Karpas-422 (cell line): Measurements from ENCODE around the gene ADAMTS13. TPM values are rescaled to one million over a fixed set of nuclear protein-coding genes. Genes with fewer than 3 reads are reported as not detected.
A peak's percentile ranks its signal among the peaks of the same experiment; 100 is the strongest.

Source experiments
- DNase-seq: peaks from one replicate; pipeline ENCODE4 v3.0.0-alpha.2; 2015
- H2AFZ ChIP-seq: fragments of 200-600 bp; sonication (generic); 2 replicates; pipeline ENCODE4 v1.6.1; 2014; ENCODE audit warnings: antibody characterized with exemption, low read length, mixed read lengths
- H3K27ac ChIP-seq: fragments of 200-600 bp; sonication (generic); 2 replicates; pipeline ENCODE4 v1.5.1; 2014; ENCODE audit warnings: mild to moderate bottlenecking, low read length, moderate library complexity
- H3K27me3 ChIP-seq: fragments of 200-600 bp; sonication (generic); 2 replicates; pipeline ENCODE4 v1.6.1; 2014; ENCODE audit warnings: low read length, mixed read lengths
- H3K36me3 ChIP-seq: fragments of 200-600 bp; sonication (generic); 2 replicates; pipeline ENCODE4 v1.6.1; 2014; ENCODE audit warnings: low read length, mixed read lengths; ENCODE audit not compliant: insufficient read depth
- H3K4me1 ChIP-seq: fragments of 200-600 bp; sonication (generic); 2 replicates; pipeline ENCODE4 v1.6.1; 2014; ENCODE audit warnings: mild to moderate bottlenecking, low read length, mixed read lengths
- H3K4me2 ChIP-seq: fragments of 200-600 bp; sonication (generic); 2 replicates; pipeline ENCODE4 v1.6.1; 2014; ENCODE audit warnings: low read length, low read depth, mild to moderate bottlenecking; ENCODE audit not compliant: poor library complexity, severe bottlenecking
- H3K4me3 ChIP-seq: fragments of 200-600 bp; sonication (generic); 2 replicates; pipeline ENCODE4 v1.5.1; 2014; ENCODE audit warnings: mild to moderate bottlenecking, antibody characterized with exemption, low read length, mixed read lengths
- H3K79me2 ChIP-seq: fragments of 200-600 bp; sonication (generic); 2 replicates; pipeline ENCODE4 v1.6.1; 2014; ENCODE audit warnings: mild to moderate bottlenecking, low read length, mixed read lengths
- H3K9ac ChIP-seq: fragments of 200-600 bp; sonication (generic); 2 replicates; pipeline ENCODE4 v1.6.0; 2014; ENCODE audit warnings: low read length
- H3K9me2 ChIP-seq: fragments of 200-600 bp; sonication (generic), shearing (Covaris generic); replicated peaks from 2 replicates; pipeline ENCODE4 v1.6.0; 2014; ENCODE audit warnings: mild to moderate bottlenecking, low read length, moderate library complexity; ENCODE audit not compliant: insufficient read depth
- H3K9me3 ChIP-seq: fragments of 300-700, 200-600 bp; sonication (generic); 2 replicates; pipeline ENCODE4 v1.6.1; 2014; ENCODE audit warnings: low read length, mixed read lengths
- H4K20me1 ChIP-seq: fragments of 200-600 bp; sonication (generic); 2 replicates; pipeline ENCODE4 v1.6.1; 2014; ENCODE audit warnings: mild to moderate bottlenecking, antibody characterized with exemption, low read length, low read depth; ENCODE audit not compliant: insufficient read depth
- total RNA-seq: library from RNA; depleted of rRNA; stranded (reverse); fragments of >200 nt; shearing (Covaris generic); gene quantifications from 2 replicates; pipeline ENCODE4 v1.2.3, GENCODE V29; 2014; ENCODE audit warnings: low replicate concordance

ADAMTS13 gene
- total RNA-seq, 1 experiment from 2014 or later = 0.34 TPM

GRCh38 chr9:133433351-133433843 is 11.2 kb downstream of the ADAMTS13 start:
- Histone ChIP-seq H3K79me2 (no peaks in the 10 kb centered on the region), H4K20me1 (no peaks in the 10 kb centered on the region), H3K36me3 (no peaks in the 10 kb centered on the region), H3K27ac (no peak overlapping the region), H2AFZ (no peak overlapping the region), H3K9ac (no peak overlapping the region), H3K4me1 (peaks cover 3% of the 10 kb centered on the region), H3K9me3 (no peaks in the 10 kb centered on the region), H3K9me2 (no peaks in the 10 kb centered on the region), H3K4me2 (no peak overlapping the region), H3K27me3 (no peaks in the 10 kb centered on the region), H3K4me3 (no peak overlapping the region)
- no peak for DNase-seq

- Histone ChIP-seq H3K9me3 (no peaks in the 10 kb centered on the region), H2AFZ (no peak overlapping the region), H3K27ac (no peak overlapping the region), H3K9me2 (no peaks in the 10 kb centered on the region), H3K36me3 (no peaks in the 10 kb centered on the region), H3K9ac (no peak overlapping the region), H3K79me2 (no peaks in the 10 kb centered on the region), H3K27me3 (no peaks in the 10 kb centered on the region), H3K4me2 (no peak overlapping the region), H3K4me3 (no peak overlapping the region), H4K20me1 (no peaks in the 10 kb centered on the region), H3K4me1 (peaks cover 15% of the 10 kb centered on the region)
- DNase-seq = no peak
These were observed 14.5 kb downstream of the ADAMTS13 start for GRCh38 chr9:133436681-133437080.

DNA sequence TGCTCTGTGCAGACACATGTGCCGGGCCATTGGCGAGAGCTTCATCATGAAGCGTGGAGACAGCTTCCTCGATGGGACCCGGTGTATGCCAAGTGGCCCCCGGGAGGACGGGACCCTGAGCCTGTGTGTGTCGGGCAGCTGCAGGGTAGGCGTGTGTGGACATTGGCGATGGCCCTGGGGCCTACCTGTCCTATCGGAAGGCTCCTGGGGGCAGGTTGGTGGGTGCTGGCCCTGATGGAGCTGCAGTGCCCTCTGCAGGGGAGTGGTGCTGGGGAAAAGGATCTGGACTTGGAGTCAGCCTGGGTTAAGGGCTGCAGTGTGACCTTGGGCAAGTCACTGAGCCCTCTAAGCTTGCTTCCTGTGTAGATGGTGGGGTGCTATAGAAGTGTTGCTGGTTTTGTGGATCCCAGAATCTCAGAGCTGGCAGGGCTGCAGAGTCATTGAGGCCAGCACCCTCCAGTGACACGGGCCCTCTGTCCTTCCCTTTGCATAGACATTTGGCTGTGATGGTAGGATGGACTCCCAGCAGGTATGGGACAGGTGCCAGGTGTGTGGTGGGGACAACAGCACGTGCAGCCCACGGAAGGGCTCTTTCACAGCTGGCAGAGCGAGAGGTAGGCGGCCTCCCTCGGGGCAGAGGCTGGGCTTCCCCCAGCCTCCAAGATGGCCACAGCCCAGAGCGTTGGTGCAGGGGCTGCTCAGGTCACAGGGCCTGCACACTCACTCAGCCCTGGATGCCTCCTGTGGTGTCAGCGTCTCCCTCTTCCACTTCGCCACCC is 15.8 kb downstream of the ADAMTS13 start:
- Histone ChIP-seq H3K27ac (no peak overlapping the region), H3K9ac (no peak overlapping the region), H3K9me3 (no peaks in the 10 kb centered on the region), H3K36me3 (no peaks in the 10 kb centered on the region), H4K20me1 (no peaks in the 10 kb centered on the region), H3K9me2 (no peaks in the 10 kb centered on the region), H3K79me2 (no peaks in the 10 kb centered on the region), H3K27me3 (no peaks in the 10 kb centered on the region), H3K4me2 (peak overlapping the region; percentile 19), H3K4me3 (no peak overlapping the region), H2AFZ (no peak overlapping the region), H3K4me1 (peaks cover 18% of the 10 kb centered on the region)
- DNase-seq = peak; percentile 78

GRCh38 chr9:133439337-133439736 is 17.2 kb downstream of the ADAMTS13 start:
- no peak for DNase-seq
- no peak overlapping the region for H3K27ac ChIP-seq

GRCh38 chr9:133440874-133441273 is 18.7 kb downstream of the ADAMTS13 start:
- Histone ChIP-seq H3K27me3 (no peaks in the 10 kb centered on the region), H3K4me3 (no peak overlapping the region), H3K4me1 (peaks cover 18% of the 10 kb centered on the region), H3K9ac (peak overlapping the region; percentile 26; the same call in 1 of the 2 replicates), H3K79me2 (no peaks in the 10 kb centered on the region), H3K4me2 (no peak overlapping the region), H3K27ac (no peak overlapping the region), H2AFZ (no peak overlapping the region), H4K20me1 (no peaks in the 10 kb centered on the region), H3K9me3 (no peaks in the 10 kb centered on the region), H3K9me2 (no peaks in the 10 kb centered on the region), H3K36me3 (no peaks in the 10 kb centered on the region)
- peak; percentile 74 for DNase-seq

More at GRCh38 chr9:133439337-133439736, 17.2 kb downstream of the ADAMTS13 start:
- H3K4me1 ChIP-seq = peaks cover 18% of the 10 kb centered on the region
- H3K4me2 ChIP-seq = no peak overlapping the region
- no peaks in the 10 kb centered on the region for H3K27me3 ChIP-seq
- no peak overlapping the region for H3K9ac ChIP-seq
- no peaks in the 10 kb centered on the region for H3K36me3 ChIP-seq
- no peaks in the 10 kb centered on the region for H4K20me1 ChIP-seq
- no peaks in the 10 kb centered on the region for H3K9me3 ChIP-seq
- H3K79me2 ChIP-seq = no peaks in the 10 kb centered on the region
- H3K9me2 ChIP-seq = no peaks in the 10 kb centered on the region
- H3K4me3 ChIP-seq = no peak overlapping the region
- H2AFZ ChIP-seq = no peak overlapping the region

DNA sequence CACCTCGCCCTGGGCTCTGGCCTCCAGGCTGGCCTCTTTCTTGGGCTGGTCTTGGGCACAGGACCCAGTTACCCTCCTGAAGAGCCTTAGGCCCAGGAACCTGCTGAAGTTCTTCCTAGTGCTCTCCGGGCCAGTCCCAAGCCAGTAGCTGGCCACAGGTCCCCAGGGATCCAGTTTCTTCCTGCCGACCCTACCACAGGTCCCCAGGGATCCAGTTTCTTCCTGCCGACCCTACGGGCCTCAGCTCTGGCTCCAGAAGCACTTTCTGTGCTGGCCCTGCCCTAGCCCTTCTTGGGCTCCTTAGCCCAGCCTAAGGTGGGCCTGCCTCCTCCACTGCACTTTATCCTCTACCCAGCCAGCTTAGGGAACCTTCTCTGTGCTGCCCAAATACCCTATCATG is 19.4 kb downstream of the ADAMTS13 start:
- Histone ChIP-seq H3K4me1 (peaks cover 18% of the 10 kb centered on the region), H3K27me3 (no peaks in the 10 kb centered on the region), H3K9ac (no peak overlapping the region), H4K20me1 (no peaks in the 10 kb centered on the region), H3K36me3 (no peaks in the 10 kb centered on the region), H3K79me2 (no peaks in the 10 kb centered on the region), H3K9me2 (no peaks in the 10 kb centered on the region), H2AFZ (no peak overlapping the region), H3K27ac (no peak overlapping the region), H3K4me3 (no peak overlapping the region), H3K9me3 (no peaks in the 10 kb centered on the region), H3K4me2 (no peak overlapping the region)
- no peak for DNase-seq

- H3K9ac ChIP-seq = no peak overlapping the region
- no peak overlapping the region for H3K27ac ChIP-seq
- no peaks in the 10 kb centered on the region for H3K27me3 ChIP-seq
- no peaks in the 10 kb centered on the region for H3K9me3 ChIP-seq
- no peaks in the 10 kb centered on the region for H3K79me2 ChIP-seq
- no peak overlapping the region for H3K4me2 ChIP-seq
- H3K4me1 ChIP-seq = peaks cover 14% of the 10 kb centered on the region
- no peaks in the 10 kb centered on the region for H3K36me3 ChIP-seq
- DNase-seq = no peak
- H4K20me1 ChIP-seq = no peaks in the 10 kb centered on the region
- H3K4me3 ChIP-seq = no peak overlapping the region
- no peaks in the 10 kb centered on the region for H3K9me2 ChIP-seq
- H2AFZ ChIP-seq = no peak overlapping the region
These were observed 21.1 kb downstream of the ADAMTS13 start for GRCh38 chr9:133443248-133443647.

DNA sequence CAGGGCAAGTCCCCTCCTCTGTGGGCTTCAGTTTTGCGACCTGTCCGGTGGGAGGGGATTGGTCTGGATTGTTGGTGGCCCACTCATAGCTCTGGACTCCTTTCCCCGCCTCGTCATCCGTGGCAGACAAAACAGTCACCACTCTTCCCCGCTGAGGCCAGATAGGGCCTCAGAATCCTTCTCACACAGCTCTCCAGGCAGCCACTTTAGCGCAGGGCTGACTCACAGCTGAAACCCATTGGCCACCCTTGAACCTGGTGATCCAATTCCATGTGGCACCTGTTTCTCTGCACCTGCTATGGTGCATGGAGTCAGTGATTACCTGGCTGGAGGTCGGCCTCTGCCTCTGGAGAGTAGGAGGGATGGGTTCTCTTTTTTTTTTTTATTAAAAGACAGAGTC is 21.8 kb downstream of the ADAMTS13 start:
- Histone ChIP-seq H3K79me2 (no peaks in the 10 kb centered on the region), H3K4me3 (no peak overlapping the region), H4K20me1 (no peaks in the 10 kb centered on the region), H3K9ac (no peak overlapping the region), H3K4me1 (peaks cover 14% of the 10 kb centered on the region), H2AFZ (no peak overlapping the region), H3K4me2 (no peak overlapping the region), H3K9me2 (no peaks in the 10 kb centered on the region), H3K36me3 (no peaks in the 10 kb centered on the region), H3K9me3 (no peaks in the 10 kb centered on the region), H3K27ac (no peak overlapping the region), H3K27me3 (no peaks in the 10 kb centered on the region)
- DNase-seq = no peak
